GM21786 (cell line): ENCODE data around the gene DDX55.
"Not testable (repeated sequence)": the region's sequence is repeated elsewhere in the genome, so short reads cannot be mapped to it uniquely, and the experiment has no call there.

Experiments used
- ATAC-seq: cut with Tn5 transposase; IDR thresholded peaks from one replicate; pipeline ENCODE4 v1.9.1; 2021; ENCODE audit not compliant: unreplicated experiment

DDX55 gene

DNA sequence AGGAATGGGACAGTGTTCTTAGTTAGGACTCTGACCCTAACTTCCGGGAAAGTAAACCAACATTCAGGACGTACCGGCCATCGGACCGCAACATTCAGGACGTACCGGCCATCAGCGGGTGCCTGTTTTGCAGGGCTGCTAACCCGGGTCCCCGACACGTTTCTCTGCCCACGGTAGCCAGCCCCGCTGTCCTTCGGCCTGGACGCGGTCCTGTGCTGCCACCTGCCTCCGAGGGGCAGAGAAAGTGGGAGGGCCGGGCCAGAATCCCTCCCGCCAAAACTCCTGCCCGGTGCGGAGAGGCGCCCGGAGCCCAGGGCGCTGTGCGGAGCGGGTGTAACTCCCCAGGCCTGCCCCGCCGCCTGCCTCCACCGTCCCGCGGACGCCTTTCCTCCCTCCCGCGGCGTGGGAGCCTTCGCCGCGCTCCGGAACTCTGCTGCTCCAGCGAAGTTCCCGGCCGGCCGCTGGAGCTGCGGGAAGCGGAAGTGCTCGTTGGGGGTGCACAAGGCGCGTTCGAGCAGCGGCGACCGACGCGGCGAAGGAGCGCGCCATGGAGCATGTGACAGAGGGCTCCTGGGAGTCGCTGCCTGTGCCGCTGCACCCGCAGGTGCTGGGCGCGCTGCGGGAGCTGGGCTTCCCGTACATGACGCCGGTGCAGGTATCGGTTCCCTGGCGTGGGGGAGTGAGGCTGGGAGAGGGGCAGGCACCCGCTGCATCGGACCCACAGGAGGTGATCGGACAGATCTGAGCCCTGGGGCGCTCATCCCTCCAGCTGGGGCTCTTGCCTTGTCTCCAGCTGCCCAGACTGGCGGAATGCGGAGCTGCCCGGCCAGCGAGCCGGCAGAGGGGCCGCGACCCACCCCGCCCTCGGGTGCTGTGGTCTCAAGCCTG, at the start of gene DDX55:
DDX55 (plus strand) TSS at position 498 of the 888 bp plus-strand sequence; CDS start at position 548, 50 bp downstream.
- peak; percentile 85 for ATAC-seq

DNA sequence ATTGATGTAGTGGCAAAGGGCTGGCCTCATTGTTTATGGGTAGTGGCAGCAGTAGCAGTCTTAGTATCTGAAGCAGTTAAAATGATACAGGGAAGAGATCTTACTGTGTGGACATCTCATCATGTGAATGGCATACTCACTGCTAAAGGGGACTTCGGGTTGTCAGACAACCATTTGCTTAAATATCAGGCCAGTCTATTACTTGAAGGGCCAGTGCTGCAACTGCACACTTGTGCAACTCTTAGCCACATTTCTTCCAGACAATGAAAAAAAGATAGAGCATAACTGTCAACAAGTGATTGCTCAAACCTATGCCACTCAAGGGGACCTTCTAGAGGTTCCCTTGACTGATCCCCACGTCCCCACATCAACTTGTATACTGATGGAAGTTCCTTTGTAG, 47.8 kb upstream of the DDX55 start:
- ATAC-seq, result not testable (repeated sequence)

GRCh38 chr12:123554843-123555242, 47.1 kb upstream of the DDX55 start:
- ATAC-seq, result not testable (repeated sequence)

DNA sequence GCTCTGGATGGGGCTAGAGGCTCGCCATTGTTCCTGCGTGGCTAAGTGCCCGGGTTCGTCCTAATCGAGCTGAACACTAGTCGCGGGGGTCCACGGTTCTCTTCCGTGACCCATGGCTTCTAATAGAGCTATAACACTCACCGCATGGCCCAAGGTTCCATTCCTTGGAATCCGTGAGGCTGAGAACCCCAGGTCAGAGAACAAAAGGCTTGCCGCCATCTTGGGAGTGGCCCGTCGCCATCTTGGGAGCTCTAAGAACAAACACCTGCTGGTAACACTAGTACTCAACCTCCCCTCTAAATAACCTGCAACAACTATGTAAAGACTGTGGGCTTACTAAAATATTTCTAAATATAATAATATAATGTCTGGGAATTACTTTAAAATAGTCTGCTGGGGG, 43.4 kb upstream of the DDX55 start:
- ATAC-seq, result not testable (repeated sequence)

DNA sequence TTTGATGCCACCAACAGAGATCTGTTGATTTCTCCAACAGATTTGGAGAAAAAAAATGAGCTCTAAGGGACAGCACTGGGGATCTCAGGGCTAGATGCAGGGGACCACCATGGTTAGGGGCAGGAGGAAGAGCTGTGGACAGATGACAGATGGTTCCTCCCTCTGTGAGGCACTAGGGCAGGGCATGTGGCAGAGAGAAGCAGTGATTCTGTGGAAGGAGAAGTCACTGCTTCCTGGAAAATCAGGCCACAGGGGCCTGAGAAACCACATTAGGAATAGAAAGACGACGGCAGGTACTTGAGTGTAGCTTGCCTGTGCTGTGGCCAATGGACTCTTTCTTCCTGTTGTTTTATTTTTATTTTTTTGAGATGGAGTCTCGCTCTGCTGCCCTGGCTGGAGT, 42.4 kb upstream of the DDX55 start:
- no peak for ATAC-seq

DNA sequence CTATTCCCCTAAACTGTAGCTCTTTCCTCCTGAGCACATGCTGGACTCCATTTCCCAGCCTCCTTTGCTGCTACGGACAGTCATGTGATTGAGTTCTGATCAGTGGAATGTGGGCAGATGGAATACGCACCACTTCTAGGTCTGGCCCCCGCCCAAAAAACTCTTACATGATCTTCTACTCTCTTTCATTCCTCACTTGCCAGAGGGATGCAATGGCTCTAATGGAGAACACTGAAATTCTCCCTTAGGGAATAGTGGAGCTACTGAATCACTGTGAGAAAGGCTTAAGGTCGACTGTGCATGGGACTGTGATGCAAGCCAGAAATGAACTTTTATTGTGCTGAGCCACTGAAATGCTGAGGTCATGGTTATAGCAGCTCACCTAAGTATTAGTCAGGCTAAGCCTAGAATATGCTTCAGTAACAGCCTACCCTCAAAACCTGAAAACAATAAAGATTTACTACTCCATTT, 30.5 kb upstream of the DDX55 start:
- no peak for ATAC-seq

GRCh38 chr12:123572391-123572790, 29.5 kb upstream of the DDX55 start:
- ATAC-seq, result no peak

- ATAC-seq, result no peak
Measured at GRCh38 chr12:123573870-123574269, 28.0 kb upstream of the DDX55 start.

DNA sequence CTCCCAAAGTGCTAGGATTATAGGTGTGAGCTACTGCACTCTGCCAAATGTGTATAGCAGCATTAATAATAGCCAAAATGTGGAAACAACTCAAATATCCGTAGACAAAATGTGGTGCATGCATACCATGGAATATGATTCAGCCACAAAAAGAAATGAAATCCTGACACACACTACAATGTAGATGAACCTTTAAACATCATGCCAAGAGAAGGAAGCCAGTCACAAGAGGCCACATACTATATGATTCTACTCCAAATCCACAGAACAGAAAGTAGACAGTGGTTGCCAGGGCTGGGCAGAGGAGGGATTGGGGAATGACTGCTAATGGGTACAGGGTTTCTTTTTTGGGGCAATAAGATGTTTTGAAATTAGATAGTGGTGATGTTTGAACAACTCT, 25.3 kb upstream of the DDX55 start:
- no peak for ATAC-seq

- ATAC-seq, result no peak
Measured at GRCh38 chr12:123578243-123578642, 23.7 kb upstream of the DDX55 start.

DNA sequence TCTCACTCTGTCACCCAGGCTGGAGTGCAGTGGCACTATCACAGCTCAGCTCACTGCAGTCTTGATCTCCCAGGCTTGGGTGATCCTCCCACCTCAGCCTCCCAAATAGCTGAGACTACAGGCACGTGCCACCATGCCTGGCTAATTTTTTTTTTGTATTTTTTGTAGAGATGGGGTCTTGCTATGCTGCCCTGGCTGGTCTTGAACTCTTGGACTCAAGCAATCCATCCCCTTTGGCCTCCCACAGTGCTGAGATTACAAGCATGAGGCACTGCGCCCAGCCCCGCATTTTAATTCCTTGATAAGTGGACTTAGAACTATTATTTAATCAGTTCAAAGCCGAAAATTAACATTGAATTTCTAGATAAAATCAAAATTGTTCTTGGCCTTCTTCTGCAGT, 23.1 kb upstream of the DDX55 start:
- ATAC-seq, result not testable (repeated sequence)

GRCh38 chr12:123580772-123581171, 21.1 kb upstream of the DDX55 start:
- ATAC-seq, result no peak

- ATAC-seq, result no peak
Measured at GRCh38 chr12:123591702-123592481, 10.0 kb upstream of the DDX55 start.

DNA sequence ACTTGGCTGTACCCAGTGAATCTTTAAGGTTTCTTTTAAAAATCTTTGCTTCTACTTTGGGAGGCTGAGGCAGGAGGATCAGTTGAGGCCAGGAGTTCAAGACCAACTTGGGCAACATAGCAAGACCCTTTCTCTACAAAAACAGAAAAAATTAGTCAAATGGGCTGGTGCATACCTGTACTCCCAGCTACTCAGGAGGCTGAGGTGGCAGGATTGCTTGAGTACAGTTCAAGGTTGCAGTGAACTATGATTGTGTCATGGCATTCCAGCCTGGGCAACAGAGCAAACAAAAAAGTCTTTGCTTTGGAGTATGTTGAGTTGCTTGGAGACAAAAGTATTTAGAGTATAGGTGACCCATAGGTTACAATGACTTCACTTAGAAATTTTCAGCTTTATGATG, 6.2 kb upstream of the DDX55 start:
- no peak for ATAC-seq

DNA sequence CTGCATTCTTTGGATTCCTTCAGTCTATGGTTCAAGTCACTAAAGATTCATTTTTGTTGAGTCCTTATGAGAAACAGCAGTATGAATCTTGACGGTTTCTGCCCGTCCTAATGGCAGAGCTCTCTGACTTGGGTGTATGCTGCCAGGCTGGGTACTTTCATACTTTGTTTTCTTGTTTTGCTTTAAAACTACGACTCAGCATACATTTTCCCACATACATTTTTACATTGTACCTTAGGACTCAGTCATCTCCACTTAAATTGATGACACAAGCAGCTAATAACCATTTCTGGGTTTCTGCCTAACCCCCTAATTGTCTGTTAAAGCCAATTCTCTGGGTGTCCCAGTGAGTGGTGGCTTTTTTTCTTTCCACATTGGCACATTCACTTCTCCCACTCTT, 4.8 kb upstream of the DDX55 start:
- ATAC-seq, result no peak

GRCh38 chr12:123598522-123598921, 3.4 kb upstream of the DDX55 start:
- no peak for ATAC-seq

- no peak for ATAC-seq
Measured at GRCh38 chr12:123599310-123599709, 2.6 kb upstream of the DDX55 start.

- ATAC-seq, result no peak
Measured at GRCh38 chr12:123599721-123600120, 2.2 kb upstream of the DDX55 start.

- ATAC-seq, result peak; percentile 7
Measured at GRCh38 chr12:123602651-123603195, 824 bp downstream of the DDX55 start.

GRCh38 chr12:123603495-123603894, 1.6 kb downstream of the DDX55 start:
- ATAC-seq, result not testable (repeated sequence)

- no peak for ATAC-seq
Measured at GRCh38 chr12:123607756-123608155, 5.9 kb downstream of the DDX55 start.

- no peak for ATAC-seq
Measured at GRCh38 chr12:123608182-123608581, 6.3 kb downstream of the DDX55 start.
